Left hindlimb (tissue), 1 donor: ENCODE data around the gene SOX11.

Experiments used
- DNase-seq: peaks from one replicate; pipeline ENCODE4 v3.0.0-alpha.2; 2018

SOX11 gene

GRCh38 chr2:5692561-5693286 lies 540 bp downstream of the SOX11 start:
- DNase-seq = peak; percentile 79

- peak; percentile 66 for DNase-seq
These were observed 1.4 kb downstream of the SOX11 start for GRCh38 chr2:5693287-5694201.

GRCh38 chr2:5694306-5694705 lies 2.1 kb downstream of the SOX11 start:
- DNase-seq = peak; percentile 64

- peak; percentile 76 for DNase-seq
These were observed 3.6 kb downstream of the SOX11 start for GRCh38 chr2:5695654-5696403.

GRCh38 chr2:5696404-5696944 lies 4.3 kb downstream of the SOX11 start:
- DNase-seq = peak; percentile 73

GRCh38 chr2:5696945-5697521 lies 4.8 kb downstream of the SOX11 start:
- DNase-seq = peak; percentile 86

GRCh38 chr2:5697562-5697961 lies 5.4 kb downstream of the SOX11 start:
- DNase-seq = no peak

GRCh38 chr2:5698134-5698533 lies 6.0 kb downstream of the SOX11 start:
- DNase-seq = no peak

GRCh38 chr2:5699963-5700362 lies 7.8 kb downstream of the SOX11 start:
- DNase-seq = no peak

GRCh38 chr2:5700551-5700950 lies 8.4 kb downstream of the SOX11 start:
- DNase-seq = no peak

- no peak for DNase-seq
These were observed 9.1 kb downstream of the SOX11 start for GRCh38 chr2:5701266-5701665.

GRCh38 chr2:5703166-5703565 lies 11.0 kb downstream of the SOX11 start:
- DNase-seq = no peak

GRCh38 chr2:5705490-5705889 lies 13.3 kb downstream of the SOX11 start:
- DNase-seq = no peak

GRCh38 chr2:5706717-5707455 lies 14.7 kb downstream of the SOX11 start:
- no peak for DNase-seq

- DNase-seq = no peak
These were observed 18.4 kb downstream of the SOX11 start for GRCh38 chr2:5710615-5711014.

GRCh38 chr2:5713101-5713500 lies 20.9 kb downstream of the SOX11 start:
- DNase-seq = no peak

GRCh38 chr2:5719629-5720334 lies 27.6 kb downstream of the SOX11 start:
- DNase-seq = no peak

- DNase-seq = no peak
These were observed 28.2 kb downstream of the SOX11 start for GRCh38 chr2:5720426-5720825.

GRCh38 chr2:5722236-5722635 lies 30.1 kb downstream of the SOX11 start:
- DNase-seq = no peak

- no peak for DNase-seq
These were observed 31.9 kb downstream of the SOX11 start for GRCh38 chr2:5723791-5724735.
